CD4-positive, CD25-positive, alpha-beta regulatory T cell (primary cell): ENCODE data around the gene RAB17. TPM values are rescaled to one million over a fixed set of nuclear protein-coding genes. Genes with fewer than 3 reads are reported as not detected.

Experiments
- ATAC-seq, 2 donors: fragments of 150-1000 bp; cut with Tn5 transposase; one replicate each; pipeline ENCODE4 v1.10.0; 2021; ENCODE audit warnings: low read depth in 2 of 2, moderate number of reproducible peaks in 2 of 2, moderate library complexity in 1 of 2
- DNase-seq, 3 donors: peaks; one replicate each; pipeline versions ENCODE4 v3.0.0 to v3.0.0-alpha.2; 2012 to 2022; ENCODE audit warnings: mixed read lengths in 1 of 3
- H3K27ac ChIP-seq: one replicate; pipeline ENCODE4 v1.7.0; 2013; ENCODE audit warnings: mild to moderate bottlenecking, low read length; ENCODE audit not compliant: insufficient read depth, poor library complexity, severe bottlenecking
- H3K27me3 ChIP-seq: one replicate; pipeline ENCODE4 v1.7.0; 2013; ENCODE audit warnings: low read length; ENCODE audit not compliant: control insufficient read depth, insufficient read depth
- H3K36me3 ChIP-seq: one replicate; pipeline ENCODE4 v1.7.0; 2013; ENCODE audit warnings: mild to moderate bottlenecking, low read length, moderate library complexity; ENCODE audit not compliant: control insufficient read depth, insufficient read depth
- H3K4me1 ChIP-seq: 2 replicates; pipeline ENCODE4 v1.7.0; 2013; ENCODE audit warnings: mild to moderate bottlenecking, low read length; ENCODE audit not compliant: insufficient read depth, control insufficient read depth, poor library complexity, severe bottlenecking
- H3K4me3 ChIP-seq: one replicate; pipeline ENCODE4 v1.7.0; 2013; ENCODE audit warnings: low read depth, mild to moderate bottlenecking, low read length, moderate library complexity
- H3K9me3 ChIP-seq, 2 experiments: 1 replicate in 1 of 2; 2 replicates in 1 of 2; pipeline ENCODE4 v1.7.0; 2013; ENCODE audit warnings: low read length in 2 of 2, mild to moderate bottlenecking in 1 of 2, moderate library complexity in 1 of 2; ENCODE audit not compliant: control insufficient read depth in 2 of 2
- H3K27ac Mint-ChIP-seq, 3 donors: one replicate each; pipeline ENCODE4 v1.8.0; 2020 to 2022; ENCODE audit warnings: mild to moderate bottlenecking in 3 of 3, mixed read lengths in 3 of 3, moderate library complexity in 2 of 3
- H3K27me3 Mint-ChIP-seq: one replicate; pipeline ENCODE4 v1.8.0; 2022; ENCODE audit warnings: mild to moderate bottlenecking, mixed read lengths
- H3K36me3 Mint-ChIP-seq: one replicate; pipeline ENCODE4 v1.8.0; 2020; ENCODE audit warnings: mixed read lengths
- H3K4me1 Mint-ChIP-seq, 4 donors: one replicate each; pipeline ENCODE4 v1.8.0; 2020 to 2022; ENCODE audit warnings: mixed read lengths in 4 of 4, mild to moderate bottlenecking in 1 of 4
- H3K4me3 Mint-ChIP-seq, 4 donors: one replicate each; pipeline ENCODE4 v1.8.0; 2020 to 2022; ENCODE audit warnings: mild to moderate bottlenecking in 4 of 4, mixed read lengths in 4 of 4, moderate library complexity in 3 of 4
- H3K9me3 Mint-ChIP-seq, 7 donors: one replicate each; pipeline ENCODE4 v1.8.0; 2020 to 2022; ENCODE audit warnings: mixed read lengths in 7 of 7, mild to moderate bottlenecking in 3 of 7, moderate library complexity in 2 of 7
- polyA plus RNA-seq, 4 donors: library from polyadenylated mRNA; unstranded; fragments of 300-500 nt; fragmentation: Illumina TruSeq; gene quantifications; one replicate each; pipeline ENCODE4 v1.2.3, GENCODE V29; 2021
- total RNA-seq: library from RNA; stranded (reverse); gene quantifications from one replicate; pipeline ENCODE4 v1.2.3, GENCODE V29; 2022

RAB17 gene
- total and polyA plus RNA-seq, 5 donors from 2014 or later: not detected

- H3K9me3 ChIP-seq: no peaks in the 10 kb centered on the region
- Mint-ChIP-seq H3K36me3 (no peaks in the 10 kb centered on the region), H3K27ac (no peak overlapping the region), H3K4me1 (no peaks in the 10 kb centered on the region), H3K4me3 (no peak overlapping the region), H3K27me3 (peaks cover 15% of the 10 kb centered on the region), H3K9me3 (peaks cover 0 to 2% (median 0%) of the 10 kb centered on the region in 7 donors)
- H3K4me1 ChIP-seq: no peaks in the 10 kb centered on the region
- H3K27me3 ChIP-seq: no peaks in the 10 kb centered on the region
- H3K27ac ChIP-seq: no peak overlapping the region
- no peak for ATAC-seq
- H3K36me3 ChIP-seq: no peaks in the 10 kb centered on the region
- H3K4me3 ChIP-seq: no peak overlapping the region
- DNase-seq: no peak
Measured at GRCh38 chr2:237538001-237538720, 52.4 kb downstream of the RAB17 start.

- DNase-seq: no peak
- Mint-ChIP-seq H3K4me1 (no peaks in the 10 kb centered on the region), H3K9me3 (peaks cover 0 to 2% (median 0%) of the 10 kb centered on the region in 7 donors), H3K27ac (no peak overlapping the region), H3K27me3 (peaks cover 13% of the 10 kb centered on the region), H3K4me3 (no peak overlapping the region), H3K36me3 (no peaks in the 10 kb centered on the region)
- Histone ChIP-seq H3K4me3 (no peak overlapping the region), H3K9me3 (no peaks in the 10 kb centered on the region), H3K36me3 (no peaks in the 10 kb centered on the region), H3K27ac (no peak overlapping the region), H3K4me1 (no peaks in the 10 kb centered on the region), H3K27me3 (no peaks in the 10 kb centered on the region)
- ATAC-seq: no peak
Measured at GRCh38 chr2:237536617-237537016, 53.9 kb downstream of the RAB17 start.

DNA sequence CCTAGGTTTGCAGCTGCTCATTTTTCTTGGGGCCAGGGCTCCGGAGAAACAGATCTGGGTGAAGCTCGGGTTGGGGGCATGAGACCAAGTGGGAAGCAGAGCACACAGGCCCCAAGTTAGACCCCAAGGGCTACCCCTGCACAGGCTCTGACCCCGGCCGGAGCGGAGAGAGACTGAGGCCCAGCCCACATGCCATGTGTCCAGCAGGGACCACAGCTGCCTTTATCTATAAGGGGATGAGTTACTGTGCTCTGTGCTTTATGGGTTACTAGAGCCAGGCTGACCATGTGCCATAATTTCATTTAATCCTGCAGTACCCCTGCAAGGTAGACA is 54.5 kb downstream of the RAB17 start:
- Histone ChIP-seq H3K4me3 (no peak overlapping the region), H3K27ac (no peak overlapping the region), H3K36me3 (no peaks in the 10 kb centered on the region), H3K4me1 (no peaks in the 10 kb centered on the region), H3K27me3 (no peaks in the 10 kb centered on the region), H3K9me3 (no peaks in the 10 kb centered on the region)
- peaks cover 0 to 2% (median 0%) of the 10 kb centered on the region in 7 donors for H3K9me3 Mint-ChIP-seq
- no peaks in the 10 kb centered on the region for H3K36me3 Mint-ChIP-seq
- peaks cover 10% of the 10 kb centered on the region for H3K27me3 Mint-ChIP-seq
- ATAC-seq: no peak
- no peak for DNase-seq
- H3K27ac Mint-ChIP-seq: no peak overlapping the region
- H3K4me1 Mint-ChIP-seq: no peaks in the 10 kb centered on the region
- no peak overlapping the region for H3K4me3 Mint-ChIP-seq

- peaks cover 10% of the 10 kb centered on the region for H3K27me3 Mint-ChIP-seq
- ATAC-seq: no peak
Measured at GRCh38 chr2:237535385-237536082, 55.0 kb downstream of the RAB17 start.

DNA sequence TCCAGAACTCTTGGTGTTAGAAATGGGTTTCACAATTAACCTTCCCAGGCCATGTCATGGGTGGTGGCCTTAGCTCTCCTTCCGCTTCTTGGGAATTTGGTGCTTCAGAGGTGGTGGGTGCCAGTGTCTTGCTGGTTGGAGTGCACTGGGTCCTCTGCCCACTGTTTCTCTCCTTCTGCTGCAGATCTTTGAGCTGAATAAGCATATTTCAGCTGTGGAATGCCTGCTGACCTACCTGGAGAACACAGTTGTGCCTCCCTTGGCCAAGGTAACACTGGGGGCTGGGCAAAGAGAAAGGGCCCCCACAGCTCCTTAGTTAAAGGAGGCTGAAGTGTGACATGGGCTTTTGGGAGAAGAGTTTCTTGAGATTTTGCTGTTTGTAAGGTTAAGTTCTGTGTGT is 56.2 kb downstream of the RAB17 start:
- no peaks in the 10 kb centered on the region for H3K27me3 ChIP-seq
- H3K27ac ChIP-seq: no peak overlapping the region
- Mint-ChIP-seq H3K27ac (no peak overlapping the region), H3K27me3 (peaks cover 10% of the 10 kb centered on the region), H3K9me3 (peaks cover 0 to 2% (median 0%) of the 10 kb centered on the region in 7 donors), H3K36me3 (no peaks in the 10 kb centered on the region), H3K4me3 (no peak overlapping the region), H3K4me1 (no peaks in the 10 kb centered on the region)
- H3K4me3 ChIP-seq: no peak overlapping the region
- no peaks in the 10 kb centered on the region for H3K9me3 ChIP-seq
- H3K4me1 ChIP-seq: no peaks in the 10 kb centered on the region
- DNase-seq (no peak), ATAC-seq (no peak)
- no peaks in the 10 kb centered on the region for H3K36me3 ChIP-seq

More at GRCh38 chr2:237535385-237536082, 55.0 kb downstream of the RAB17 start:
- no peak overlapping the region for H3K27ac ChIP-seq
- no peak overlapping the region for H3K27ac Mint-ChIP-seq
- no peak overlapping the region for H3K4me3 Mint-ChIP-seq
- no peaks in the 10 kb centered on the region for H3K36me3 Mint-ChIP-seq
- no peaks in the 10 kb centered on the region for H3K27me3 ChIP-seq
- H3K9me3 ChIP-seq: no peaks in the 10 kb centered on the region
- peaks cover 0 to 2% (median 0%) of the 10 kb centered on the region in 7 donors for H3K9me3 Mint-ChIP-seq
- no peaks in the 10 kb centered on the region for H3K4me1 ChIP-seq
- no peak for DNase-seq
- no peaks in the 10 kb centered on the region for H3K36me3 ChIP-seq
- H3K4me3 ChIP-seq: no peak overlapping the region
- H3K4me1 Mint-ChIP-seq: no peaks in the 10 kb centered on the region

DNA sequence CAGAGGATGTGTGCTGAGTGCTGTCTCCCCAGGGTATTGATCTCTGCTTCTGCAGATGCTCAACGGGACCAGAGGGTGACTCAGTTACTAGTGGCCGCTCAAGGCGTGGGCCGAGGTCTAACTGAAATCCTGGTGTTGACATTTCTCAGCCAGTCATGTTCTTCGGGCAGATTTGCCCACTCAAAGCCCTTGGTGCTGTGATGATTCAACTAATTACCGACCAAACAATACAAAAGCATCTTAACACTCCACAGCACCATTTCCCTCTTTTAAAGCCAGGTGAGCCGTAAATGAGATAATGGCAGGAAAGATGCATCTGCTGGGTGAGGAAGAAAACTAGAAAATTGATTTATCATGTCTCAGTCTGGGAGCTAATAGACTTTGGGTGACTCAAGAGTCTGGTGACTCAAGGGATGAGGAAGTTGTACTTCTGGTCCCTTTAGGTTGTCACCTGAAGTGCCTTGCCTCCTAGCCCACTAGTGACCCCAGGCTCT is 56.8 kb downstream of the RAB17 start:
- Mint-ChIP-seq H3K4me3 (no peak overlapping the region), H3K27ac (no peak overlapping the region), H3K36me3 (no peaks in the 10 kb centered on the region), H3K9me3 (peaks cover 0 to 2% (median 0%) of the 10 kb centered on the region in 7 donors), H3K4me1 (no peaks in the 10 kb centered on the region), H3K27me3 (peaks cover 10% of the 10 kb centered on the region)
- DNase-seq: no peak
- H3K27me3 ChIP-seq: no peaks in the 10 kb centered on the region
- no peak for ATAC-seq
- no peak overlapping the region for H3K27ac ChIP-seq
- H3K36me3 ChIP-seq: no peaks in the 10 kb centered on the region
- no peaks in the 10 kb centered on the region for H3K9me3 ChIP-seq
- H3K4me1 ChIP-seq: no peaks in the 10 kb centered on the region
- no peak overlapping the region for H3K4me3 ChIP-seq

DNA sequence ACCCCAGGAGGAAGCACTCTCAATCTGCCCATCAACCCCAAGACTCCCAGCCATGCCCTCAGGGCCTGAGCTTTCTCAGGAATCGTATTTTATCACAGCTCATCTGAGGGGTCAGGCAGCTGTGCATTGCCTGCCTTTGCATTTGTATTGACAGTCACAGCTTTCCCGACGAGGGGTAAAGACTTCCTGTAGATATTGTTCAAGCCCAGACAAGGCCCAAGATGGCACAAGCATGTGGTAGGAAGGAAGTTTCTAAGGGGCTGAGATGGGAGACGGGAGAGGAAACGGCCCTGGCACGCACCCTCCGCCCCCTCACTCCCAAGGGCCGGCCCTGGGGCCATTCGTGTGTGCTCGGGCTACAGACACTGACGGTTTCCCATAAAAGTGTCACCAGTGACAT is 58.4 kb downstream of the RAB17 start:
- Histone ChIP-seq H3K27ac (no peak overlapping the region), H3K36me3 (no peaks in the 10 kb centered on the region), H3K27me3 (no peaks in the 10 kb centered on the region), H3K9me3 (no peaks in the 10 kb centered on the region), H3K4me3 (no peak overlapping the region), H3K4me1 (no peaks in the 10 kb centered on the region)
- DNase-seq (no peak), ATAC-seq (no peak)
- H3K27ac Mint-ChIP-seq: no peak overlapping the region
- H3K4me1 Mint-ChIP-seq: no peaks in the 10 kb centered on the region
- H3K9me3 Mint-ChIP-seq: no peaks in the 10 kb centered on the region
- H3K4me3 Mint-ChIP-seq: no peak overlapping the region
- no peaks in the 10 kb centered on the region for H3K36me3 Mint-ChIP-seq
- peaks cover 6% of the 10 kb centered on the region for H3K27me3 Mint-ChIP-seq
